Left ventricle myocardium inferior (tissue), 1 donor: Measurements from ENCODE around the gene PCLO. TPM values are rescaled to one million over a fixed set of nuclear protein-coding genes. Genes with fewer than 3 reads are reported as not detected.
A peak's percentile ranks its signal among the peaks of the same experiment; 100 is the strongest.

ENCODE experiments used
- DNase-seq: peaks from one replicate; pipeline ENCODE4 v3.0.0-alpha.2; 2020
- H3K27ac ChIP-seq: fragments of 200-600 bp; replicated peaks from 2 replicates; pipeline ENCODE4 v1.8.0; 2021
- H3K27me3 ChIP-seq: fragments of 200-600 bp; 2 replicates; pipeline ENCODE4 v1.8.0; 2021; ENCODE audit warnings: low read depth
- H3K36me3 ChIP-seq: fragments of 200-600 bp; 2 replicates; pipeline ENCODE4 v1.8.0; 2021
- H3K4me1 ChIP-seq: fragments of 200-600 bp; 2 replicates; pipeline ENCODE4 v1.8.0; 2021
- H3K4me3 ChIP-seq: fragments of 200-600 bp; 2 replicates; pipeline ENCODE4 v1.8.0; 2021; ENCODE audit warnings: mild to moderate bottlenecking, moderate library complexity
- H3K9me3 ChIP-seq: fragments of 200-600 bp; replicated peaks from 2 replicates; pipeline ENCODE4 v1.8.0; 2021
- CTCF ChIP-seq: fragments of 200-600 bp; IDR thresholded peaks from 2 replicates; pipeline ENCODE4 v1.8.0; 2021; ENCODE audit warnings: antibody characterized with exemption, mild to moderate bottlenecking, borderline replicate concordance
- intact Hi-C: fragments of 100-400 bp; cut with micrococcal nuclease; formaldehyde crosslinking; loops from one replicate; pipeline ENCODE4 v1.11.0; 2022
- total RNA-seq: library from RNA; stranded (reverse); fragmentation: NEBNext Ultra II Directional; extraction: Animal tissue kit (Norgen Biotek cat#: 25700); gene quantifications from one replicate; pipeline ENCODE4 v1.2.1, GENCODE V29; 2021
- donor health status: DM: no; HTN: yes; CAD: no; lungs with severe emphysema.

Gene PCLO
- total RNA-seq, 1 donor from 2014 or later = 4.2 TPM

- Histone ChIP-seq H3K27ac (no peak overlapping the region), H3K36me3 (no peaks in the 10 kb centered on the region), H3K27me3 (peaks cover 26% of the 10 kb centered on the region), H3K4me1 (peaks cover 15% of the 10 kb centered on the region), H3K9me3 (no peaks in the 10 kb centered on the region), H3K4me3 (no peak overlapping the region)
- intact Hi-C loops = no loop called here
- TF ChIP-seq CTCF = no peak
- no peak for DNase-seq
Measured at GRCh38 chr7:83166781-83167180, 4.1 kb upstream of the PCLO start.

DNA sequence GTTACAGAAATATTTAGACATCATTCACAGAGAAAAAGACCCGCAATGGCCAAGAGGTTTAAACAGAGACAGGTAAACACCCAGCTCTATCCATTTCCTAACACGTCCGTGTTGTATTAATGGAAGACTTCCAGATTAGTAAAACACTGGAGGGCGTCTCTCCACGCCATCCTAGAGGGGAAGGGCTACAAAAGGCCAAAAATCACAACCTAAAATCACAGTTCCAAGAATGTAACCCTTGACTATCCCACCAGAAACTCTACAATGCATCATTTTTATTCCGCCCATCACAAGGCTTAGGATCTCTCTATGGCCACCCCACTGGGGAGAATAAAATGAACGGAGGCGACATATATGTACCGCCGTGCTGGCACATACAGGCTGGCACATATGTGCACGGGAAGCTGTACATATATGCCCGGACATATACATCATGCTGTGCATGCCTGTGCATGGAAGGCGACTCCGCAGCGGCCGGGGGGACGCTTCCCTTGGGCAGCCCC is 734 bp downstream of the PCLO start:
- no peak for DNase-seq
- Histone ChIP-seq H3K27me3 (peaks cover 30% of the 10 kb centered on the region), H3K4me1 (peaks cover 15% of the 10 kb centered on the region), H3K4me3 (peak overlapping the region; percentile 72), H3K9me3 (no peaks in the 10 kb centered on the region), H3K27ac (peak overlapping the region; percentile 69), H3K36me3 (no peaks in the 10 kb centered on the region)
- intact Hi-C loops = no loop called here
- no peak for TF ChIP-seq CTCF

GRCh38 chr7:83161186-83161585 is 1.5 kb downstream of the PCLO start:
- Histone ChIP-seq H3K4me3 (no peak overlapping the region), H3K27me3 (peaks cover 30% of the 10 kb centered on the region)
- TF ChIP-seq CTCF = no peak

GRCh38 chr7:83159731-83160130 is 3.0 kb downstream of the PCLO start:
- Histone ChIP-seq H3K27me3 (peaks cover 24% of the 10 kb centered on the region), H3K4me3 (no peak overlapping the region), H3K4me1 (peaks cover 15% of the 10 kb centered on the region), H3K36me3 (no peaks in the 10 kb centered on the region), H3K9me3 (no peaks in the 10 kb centered on the region), H3K27ac (no peak overlapping the region)
- no peak for TF ChIP-seq CTCF
- no peak for DNase-seq
- intact Hi-C loops = no loop called here

More at GRCh38 chr7:83161186-83161585, 1.5 kb downstream of the PCLO start:
- Histone ChIP-seq H3K27ac (no peak overlapping the region), H3K36me3 (no peaks in the 10 kb centered on the region), H3K4me1 (peaks cover 15% of the 10 kb centered on the region), H3K9me3 (no peaks in the 10 kb centered on the region)
- DNase-seq = no peak
- intact Hi-C loops = no loop called here

DNA sequence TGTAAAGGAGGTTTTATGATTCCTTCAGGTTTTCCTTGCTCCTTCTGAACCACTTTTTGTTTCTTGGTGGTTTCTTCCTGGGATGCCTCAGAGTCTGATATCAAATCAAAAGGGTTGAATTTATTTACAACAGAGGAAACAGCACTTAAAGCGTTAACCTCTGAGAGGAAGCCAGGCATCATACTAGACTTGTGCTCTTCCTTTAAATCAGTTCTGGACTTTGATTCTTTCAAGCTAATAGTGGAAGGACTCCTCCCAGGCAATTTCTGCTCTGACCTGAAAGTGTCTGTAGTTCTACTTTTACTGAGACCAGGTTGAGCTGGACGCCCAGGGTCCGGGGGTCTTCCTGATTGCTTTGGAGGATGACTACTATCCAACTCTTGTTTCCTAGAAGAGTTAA is 6.7 kb downstream of the PCLO start:
- Histone ChIP-seq H3K27ac (no peak overlapping the region), H3K27me3 (no peaks in the 10 kb centered on the region), H3K4me1 (no peaks in the 10 kb centered on the region), H3K4me3 (no peak overlapping the region), H3K9me3 (no peaks in the 10 kb centered on the region), H3K36me3 (no peaks in the 10 kb centered on the region)
- intact Hi-C loops = no loop called here
- no peak for TF ChIP-seq CTCF
- no peak for DNase-seq
